Heart left ventricle (tissue), 16 donors: Measurements from ENCODE around the gene IGSF3. TPM values are rescaled to one million over a fixed set of nuclear protein-coding genes. Genes with fewer than 3 reads are reported as not detected.

ENCODE experiments used
- ATAC-seq, 4 donors: fragments of 200-7000 bp; cut with Tn5 transposase; one replicate each; pipeline ENCODE4 v1.9.1; 2020 to 2022; ENCODE audit warnings: moderate library complexity in 4 of 4, mild to moderate bottlenecking in 3 of 4, moderate number of reproducible peaks in 1 of 4
- DNase-seq, 5 donors: peaks; one replicate each; pipeline ENCODE4 v3.0.0-alpha.2; 2020
- H3K27ac ChIP-seq, 12 donors: fragments of 200-600 bp; sonication (generic) in 4 of 12; one replicate each; pipeline versions ENCODE4 v1.5.0 to v1.8.0; 2016 to 2022; ENCODE audit warnings: mild to moderate bottlenecking in 2 of 12
- H3K27me3 ChIP-seq, 9 donors: fragments of 200-600 bp; sonication (generic) in 2 of 9; one replicate each; pipeline versions ENCODE4 v1.5.1 to v1.8.0; 2016 to 2022; ENCODE audit warnings: mild to moderate bottlenecking in 3 of 9
- H3K36me3 ChIP-seq, 9 donors: fragments of 200-600 bp; sonication (generic) in 2 of 9; one replicate each; pipeline versions ENCODE4 v1.5.0 to v1.8.0; 2018 to 2022; ENCODE audit warnings: mild to moderate bottlenecking in 2 of 9
- H3K4me1 ChIP-seq, 12 donors: fragments of 200-600 bp; sonication (generic) in 4 of 12; one replicate each; pipeline versions ENCODE4 v1.5.0 to v1.8.0; 2016 to 2022; ENCODE audit warnings: mild to moderate bottlenecking in 3 of 12
- H3K4me3 ChIP-seq, 12 donors: fragments of 200-600 bp; sonication (generic) in 4 of 12; one replicate each; pipeline versions ENCODE4 v1.5.0 to v1.8.0; 2017 to 2022; ENCODE audit warnings: mild to moderate bottlenecking in 9 of 12, moderate library complexity in 4 of 12
- H3K9me3 ChIP-seq, 12 donors: fragments of 200-600 bp; sonication (generic) in 4 of 12; one replicate each; pipeline versions ENCODE4 v1.5.0 to v1.8.0; 2016 to 2022; ENCODE audit warnings: mild to moderate bottlenecking in 1 of 12
- CTCF ChIP-seq, 12 donors: fragments of 200-600 bp; sonication (generic) in 4 of 12; IDR thresholded peaks; one replicate each; pipeline versions ENCODE4 v1.5.0 to v1.8.0; 2018 to 2022; ENCODE audit warnings: antibody characterized with exemption in 12 of 12, mild to moderate bottlenecking in 5 of 12
- POLR2A ChIP-seq, 2 donors: fragments of 450-650 bp; IDR thresholded peaks; one replicate each; pipeline ENCODE4 v1.6.1; 2017; ENCODE audit warnings: antibody characterized with exemption in 2 of 2, mild to moderate bottlenecking in 2 of 2, moderate library complexity in 2 of 2
- WGBS, 4 donors: extraction: QIAGEN DNeasy Blood & Tissue Kit in 2 of 4; methylation state at CpG; one replicate each; pipeline versions ENCODE4 v1.1.5 to v1.1.7; 2013 to 2018; 5-methylcytosine and 5-hydroxymethylcytosine counted together
- intact Hi-C, 10 donors: fragments of 100-400 bp; cut with DNase I; formaldehyde crosslinking; loops; one replicate each; pipeline versions ENCODE4 v1.11.1 to v1.14.2; 2022
- microRNA counts, 2 donors: library from miRNA; unstranded; fragments of <30 nt; microRNA quantifications; one replicate each; lab custom pipeline; 2016
- microRNA-seq, 4 donors: library from miRNA; unstranded; fragments of <30 nt; microRNA quantifications; one replicate each; pipeline versions ENCODE4 to v1.2.0, GENCODE V29; 2017 to 2020
- polyA plus RNA-seq, 2 donors: library from polyadenylated mRNA; stranded (reverse); fragments of 200-250 nt; gene quantifications; one replicate each; pipeline ENCODE4 v1.2.3, GENCODE V29; 2013
- total RNA-seq, 9 donors: library from RNA; depleted of rRNA in 2 of 9; stranded (reverse); fragments of >200 nt in 2 of 9; fragmentation: NEBNext Ultra II Directional in 3 of 9; extraction: Animal tissue kit (Norgen Biotek cat#: 25700) in 3 of 9; gene quantifications; one replicate each; pipeline versions ENCODE4 v1.1.0 to v1.2.4, GENCODE V29; 2016 to 2023
- donor health status: ischemic (EF 13 %, LVEDD 7.1; RV severe dilation, severe dysfunction).
- donor health status: healthy with polysubstance abuse.
- donor health status: DM: no; HTN: yes; CAD: no.
- donor health status: DM: no; HTN: no; CAD: no.
- donor health status: ischemic (EF 25% LVEDD 6.9; RV normal size, moderate dysfunction).
- donor health status: ischemic (EF 25% LVEDD 5.7; RV mildly dilated, moderate dysfunction).
- donor health status: healthy.
- donor health status: DM: yes; HTN: yes; CAD: no.
- donor health status: ischemic (EF 35%, LVEDD 5.7; RV mildly dilated, moderate dysfunction).
- donor health status: nonischemic (EF 11% LVEDD 7.7; RV severe dilation, severe dysfunction).
- donor health status: DM: yes; HTN: yes; CAD: no.
- donor health status: PGD.
- donor health status: ischemic (EF 29% LVEDD 5.4; RV normal size, mild dysfunction).
- donor health status: nonischemic (EF 23%, LVEDD 6.1; RV moderate dilation, normal function).

The IGSF3 gene
- total and polyA plus RNA-seq, 11 donors = 3.5 to 19.3 (median 11.5) TPM

- DNase-seq = no peak
- peaks cover 0 to 11% (median 0%) of the 10 kb centered on the region in 12 donors for H3K4me1 ChIP-seq
- H3K27ac ChIP-seq = no peak overlapping the region
- H3K9me3 ChIP-seq = peaks cover 0 to 7% (median 0%) of the 10 kb centered on the region in 12 donors
- intact Hi-C loops = no loop called here
- 97 to 100% (median 100%) methylated on average over 1 of the region's 1 CpG for WGBS, 4 donors
- ATAC-seq = no peak
- H3K4me3 ChIP-seq = no peak overlapping the region
- H3K27me3 ChIP-seq = no peaks in the 10 kb centered on the region
- TF ChIP-seq POLR2A (IDR thresholded peaks at IDR 0.05) (no peak), CTCF (IDR thresholded peaks at IDR 0.05) (no peak)
- peaks cover 0 to 21% (median 15%) of the 10 kb centered on the region in 9 donors for H3K36me3 ChIP-seq
Observed at GRCh38 chr1:116528329-116529083, 139.0 kb downstream of the IGSF3 start.

DNA sequence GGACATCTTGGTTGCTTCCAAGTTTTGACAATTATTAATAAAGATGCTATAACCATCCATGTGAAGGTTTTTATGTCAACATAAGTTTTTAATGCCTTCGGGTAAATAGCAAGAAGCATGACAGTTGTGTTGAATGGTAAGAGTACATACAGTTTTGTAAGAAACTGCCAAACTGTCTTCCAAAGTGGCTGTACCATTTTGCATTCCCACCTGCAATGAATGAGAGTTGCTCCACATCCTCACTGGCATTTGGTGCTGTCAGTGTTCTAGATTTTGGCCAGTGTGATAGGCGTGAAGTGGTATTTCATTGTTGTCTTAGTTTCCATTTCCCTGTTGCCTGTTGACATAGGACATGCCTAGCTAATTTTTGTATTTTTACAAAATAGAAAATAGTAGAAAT lies 142.1 kb downstream of the IGSF3 start:
- intact Hi-C loops = no loop called here
- DNase-seq (no peak), ATAC-seq (no peak)
- peaks cover 0 to 7% (median 0%) of the 10 kb centered on the region in 12 donors for H3K9me3 ChIP-seq
- no peak overlapping the region for H3K27ac ChIP-seq
- peaks cover 0 to 6% (median 0%) of the 10 kb centered on the region in 12 donors for H3K4me1 ChIP-seq
- TF ChIP-seq POLR2A (IDR thresholded peaks at IDR 0.05) (no peak), CTCF (IDR thresholded peaks at IDR 0.05) (no peak)
- H3K36me3 ChIP-seq = peaks cover 0 to 14% (median 10%) of the 10 kb centered on the region in 9 donors
- H3K4me3 ChIP-seq = no peak overlapping the region
- 97 to 100% (median 100%) methylated on average over 2 of the region's 2 CpGs for WGBS, 4 donors
- H3K27me3 ChIP-seq = no peaks in the 10 kb centered on the region

MicroRNAs within 50 kb of the gene (microRNA counts, 767-probe panel; counts per million panel counts)
- 0 to 71.6 counts per million in 2 donors for microRNA hsa-miR-320b (lab: Ali Mortazavi, UCI)
- microRNA hsa-miR-548ac (lab: Ali Mortazavi, UCI) = 0 to 71.6 counts per million in 2 donors

Small RNA genes within 50 kb of the gene (microRNA-seq; reads per million reads assigned to microRNA genes)
- 0 to 0.19 (median 0) reads per million in 4 donors for gene MIR320B1
- 0 reads per million in 4 donors for gene MIR548AC

Other genes starting within 250 kb of the IGSF3 start
- gene CD58, start 96.7 kb downstream of the IGSF3 start, total RNA-seq = 10 to 100 TPM; 19.6 to 37.5 (median 27.1) TPM
- gene CD58, start 96.7 kb downstream of the IGSF3 start, polyA plus RNA-seq = 10 to 100 TPM; 39.1 to 45.8 TPM
- gene CD2, start 86.7 kb upstream of the IGSF3 start, total RNA-seq = 1 to 10 TPM in 3 of 9 donors, under 1 TPM in 3, not detected in 3; 0.40 to 9.7 (median 1.1) TPM
- under 1 TPM; 0.33 to 0.53 TPM for gene CD2, start 86.7 kb upstream of the IGSF3 start, polyA plus RNA-seq
- 100 to 1,000 TPM in 5 of 9 donors, 10 to 100 TPM in 4; 59.3 to 231 (median 137) TPM for gene PTGFRN, start 242.2 kb upstream of the IGSF3 start, total RNA-seq
- gene PTGFRN, start 242.2 kb upstream of the IGSF3 start, polyA plus RNA-seq = 10 to 100 TPM; 21.5 to 65.6 TPM